Progenitor cell of endocrine pancreas (in vitro differentiated cells): Measurements from ENCODE around the gene LIN7A. TPM values are rescaled to one million over a fixed set of nuclear protein-coding genes. Genes with fewer than 3 reads are reported as not detected.

Experiments used
- DNase-seq: peaks from one replicate; pipeline ENCODE4 v3.0.0; 2021; ENCODE audit warnings: low spot score; ENCODE audit not compliant: unreplicated experiment
- H3K27ac Mint-ChIP-seq: 2 replicates; pipeline ENCODE4 v1.8.0; 2021; ENCODE audit warnings: mild to moderate bottlenecking, moderate library complexity, mixed read lengths
- H3K27me3 Mint-ChIP-seq: 2 replicates; pipeline ENCODE4 v1.8.0; 2021; ENCODE audit warnings: mixed read lengths
- H3K36me3 Mint-ChIP-seq: 2 replicates; pipeline ENCODE4 v1.8.0; 2022; ENCODE audit warnings: mixed read lengths; ENCODE audit not compliant: insufficient read depth
- H3K4me1 Mint-ChIP-seq: 2 replicates; pipeline ENCODE4 v1.8.0; 2021; ENCODE audit warnings: low read depth, mixed read lengths
- H3K4me3 Mint-ChIP-seq: 2 replicates; pipeline ENCODE4 v1.8.0; 2021; ENCODE audit warnings: low read depth, mild to moderate bottlenecking, moderate library complexity, mixed read lengths
- H3K9me3 Mint-ChIP-seq: 2 replicates; pipeline ENCODE4 v1.8.0; 2021; ENCODE audit warnings: low read depth, mixed read lengths
- total RNA-seq: library from RNA; stranded (reverse); gene quantifications from 2 replicates; pipeline ENCODE4 v1.2.1, GENCODE V29; 2021
- TF ChIP-seq, protein P1 (sequence below): fragments of 200-600 bp; sonication (generic); IDR thresholded peaks from one replicate; pipeline ENCODE4 v1.5.0; 2021; ENCODE audit warnings: antibody characterized with exemption, mild to moderate bottlenecking; ENCODE audit not compliant: unreplicated experiment

LIN7A gene
- total RNA-seq, 1 donor from 2014 or later, result 8.2 TPM

DNA sequence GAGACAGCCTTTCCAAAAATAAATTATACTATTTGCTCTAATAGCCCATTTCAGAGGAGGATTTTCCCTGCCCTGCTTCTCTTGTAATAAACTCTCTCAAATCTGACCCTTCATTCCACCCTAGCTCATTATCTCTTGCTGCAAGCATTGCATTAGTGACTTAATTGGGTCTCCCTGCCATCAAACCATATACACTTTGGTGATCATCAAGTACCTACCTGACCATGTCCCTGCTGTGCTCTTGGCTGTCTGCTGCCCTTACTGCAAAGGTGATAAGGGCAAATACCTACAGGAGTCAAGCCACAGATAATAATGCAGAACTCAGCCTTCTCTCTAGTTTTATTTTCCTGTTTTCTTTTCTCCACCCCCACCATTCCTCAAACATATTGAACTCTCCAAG lies 88.4 kb downstream of the LIN7A start:
- Mint-ChIP-seq H3K36me3 (no peaks in the 10 kb centered on the region), H3K27me3 (no peaks in the 10 kb centered on the region), H3K27ac (no peak overlapping the region), H3K4me3 (no peak overlapping the region), H3K9me3 (no peaks in the 10 kb centered on the region), H3K4me1 (peaks cover 6% of the 10 kb centered on the region)
- DNase-seq, result no peak
- TF ChIP-seq, protein P1, sequence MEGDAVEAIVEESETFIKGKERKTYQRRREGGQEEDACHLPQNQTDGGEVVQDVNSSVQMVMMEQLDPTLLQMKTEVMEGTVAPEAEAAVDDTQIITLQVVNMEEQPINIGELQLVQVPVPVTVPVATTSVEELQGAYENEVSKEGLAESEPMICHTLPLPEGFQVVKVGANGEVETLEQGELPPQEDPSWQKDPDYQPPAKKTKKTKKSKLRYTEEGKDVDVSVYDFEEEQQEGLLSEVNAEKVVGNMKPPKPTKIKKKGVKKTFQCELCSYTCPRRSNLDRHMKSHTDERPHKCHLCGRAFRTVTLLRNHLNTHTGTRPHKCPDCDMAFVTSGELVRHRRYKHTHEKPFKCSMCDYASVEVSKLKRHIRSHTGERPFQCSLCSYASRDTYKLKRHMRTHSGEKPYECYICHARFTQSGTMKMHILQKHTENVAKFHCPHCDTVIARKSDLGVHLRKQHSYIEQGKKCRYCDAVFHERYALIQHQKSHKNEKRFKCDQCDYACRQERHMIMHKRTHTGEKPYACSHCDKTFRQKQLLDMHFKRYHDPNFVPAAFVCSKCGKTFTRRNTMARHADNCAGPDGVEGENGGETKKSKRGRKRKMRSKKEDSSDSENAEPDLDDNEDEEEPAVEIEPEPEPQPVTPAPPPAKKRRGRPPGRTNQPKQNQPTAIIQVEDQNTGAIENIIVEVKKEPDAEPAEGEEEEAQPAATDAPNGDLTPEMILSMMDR, result no peak

DNA sequence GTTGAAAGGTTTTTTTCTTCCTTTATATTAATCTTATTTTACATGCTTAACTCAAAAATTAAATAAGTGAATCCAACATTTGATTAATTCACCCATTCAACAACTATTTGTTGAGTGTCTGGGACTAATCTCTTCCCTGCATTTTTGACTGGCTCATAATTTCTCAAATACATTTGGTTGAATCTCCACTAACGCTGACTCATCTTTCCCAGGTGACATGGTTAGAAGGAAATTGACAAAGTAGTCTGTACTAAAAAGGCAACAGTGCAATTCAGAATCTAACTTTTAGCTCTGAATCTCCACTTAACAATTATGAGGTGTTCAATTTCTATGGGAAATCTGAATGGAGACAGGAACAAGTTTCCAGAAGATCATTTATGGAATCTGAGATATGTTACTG lies 88.9 kb downstream of the LIN7A start:
- no peaks in the 10 kb centered on the region for H3K27me3 Mint-ChIP-seq
- no peak overlapping the region for H3K4me3 Mint-ChIP-seq
- H3K27ac Mint-ChIP-seq, result no peak overlapping the region

DNA sequence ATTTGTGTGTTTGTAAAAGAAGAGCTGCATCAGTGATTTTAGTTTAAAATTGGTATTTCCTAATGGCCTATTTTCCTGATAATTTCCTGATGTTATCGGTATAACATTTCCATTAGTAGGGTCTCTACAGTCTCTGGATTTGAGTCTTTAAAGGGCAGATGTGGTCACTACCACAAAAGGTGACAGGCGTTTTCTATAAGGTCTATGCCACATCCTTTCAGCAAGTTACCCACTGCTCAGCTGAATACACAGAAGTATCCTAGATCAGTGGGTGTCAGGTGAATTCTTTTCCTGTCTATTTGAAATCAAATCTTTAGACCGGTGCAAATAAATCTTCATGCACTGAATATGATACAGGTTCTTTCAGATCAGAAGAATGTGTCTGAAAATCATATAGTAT lies 90.2 kb downstream of the LIN7A start:
- Mint-ChIP-seq H3K9me3 (no peaks in the 10 kb centered on the region), H3K27me3 (no peaks in the 10 kb centered on the region), H3K4me3 (no peak overlapping the region), H3K36me3 (no peaks in the 10 kb centered on the region), H3K4me1 (peaks cover 6% of the 10 kb centered on the region), H3K27ac (no peak overlapping the region)
- no peak for DNase-seq
- TF ChIP-seq, protein P1, result no peak

More for the DNA sequence above, 88.9 kb downstream of the LIN7A start:
- H3K9me3 Mint-ChIP-seq, result no peaks in the 10 kb centered on the region
- peaks cover 6% of the 10 kb centered on the region for H3K4me1 Mint-ChIP-seq
- DNase-seq, result no peak
- H3K36me3 Mint-ChIP-seq, result no peaks in the 10 kb centered on the region
- TF ChIP-seq, protein P1, result no peak

DNA sequence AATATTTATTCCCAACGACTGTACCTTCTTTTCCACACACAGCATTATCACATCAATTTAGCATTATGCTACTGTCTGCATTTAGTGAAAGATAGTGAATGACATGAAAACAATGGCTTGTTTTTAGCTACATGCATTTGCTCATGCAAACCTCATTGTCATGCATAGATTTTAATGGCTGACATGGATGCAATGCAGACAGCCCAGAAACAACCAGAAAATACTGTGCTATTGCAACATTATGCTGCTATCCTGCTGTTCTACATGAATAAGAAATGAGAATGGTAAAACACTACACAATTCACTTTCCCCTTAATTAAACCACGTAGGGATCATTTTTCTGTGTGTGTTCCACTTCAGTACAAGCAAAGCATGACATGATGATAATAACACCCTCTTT lies 90.8 kb downstream of the LIN7A start:
- peaks cover 6% of the 10 kb centered on the region for H3K4me1 Mint-ChIP-seq
- no peak for DNase-seq
- no peak overlapping the region for H3K4me3 Mint-ChIP-seq
- no peak overlapping the region for H3K27ac Mint-ChIP-seq
- TF ChIP-seq, protein P1, result no peak
- no peaks in the 10 kb centered on the region for H3K27me3 Mint-ChIP-seq
- H3K36me3 Mint-ChIP-seq, result no peaks in the 10 kb centered on the region
- H3K9me3 Mint-ChIP-seq, result no peaks in the 10 kb centered on the region

DNA sequence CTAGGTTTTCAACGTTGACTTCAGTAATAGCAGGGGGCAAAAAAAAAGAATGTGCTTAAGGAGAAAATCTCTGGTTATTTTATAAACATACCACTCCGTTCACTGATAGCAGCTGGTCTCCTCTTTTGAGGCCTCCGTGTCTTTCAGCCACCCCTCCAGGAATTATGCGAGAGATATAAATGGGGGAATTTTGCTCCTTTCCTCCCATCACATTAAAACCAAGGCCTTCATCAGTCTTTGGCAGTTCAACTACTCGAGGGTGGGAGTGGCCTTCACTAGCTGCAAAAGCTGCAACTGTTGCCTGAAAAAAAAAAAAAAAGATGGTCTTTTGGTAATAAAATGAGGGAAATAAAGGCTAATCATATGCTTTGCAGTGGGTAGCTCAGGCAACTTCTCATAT lies 92.1 kb downstream of the LIN7A start:
- H3K27me3 Mint-ChIP-seq, result no peaks in the 10 kb centered on the region
- DNase-seq, result no peak

More for the DNA sequence above, 92.1 kb downstream of the LIN7A start:
- TF ChIP-seq, protein P1, result no peak
- Mint-ChIP-seq H3K9me3 (no peaks in the 10 kb centered on the region), H3K36me3 (no peaks in the 10 kb centered on the region), H3K4me1 (peaks cover 6% of the 10 kb centered on the region), H3K4me3 (no peak overlapping the region), H3K27ac (no peak overlapping the region)
